Astrocyte (in vitro differentiated cells and primary cell): Measurements from ENCODE around the gene SAMM50.

ENCODE experiments used
- CTCF ChIP-seq: IDR thresholded peaks from 2 replicates; pipeline ENCODE4 v1.5.1; 2011; ENCODE audit warnings: low read depth, mild to moderate bottlenecking, inconsistent platforms, low read length, moderate library complexity; ENCODE audit not compliant: insufficient read depth
- EZH2 ChIP-seq: IDR thresholded peaks from 2 replicates; pipeline ENCODE4 v1.6.1; 2012; ENCODE audit warnings: mild to moderate bottlenecking, low read length, inconsistent platforms; ENCODE audit not compliant: insufficient read depth

- no peak for TF ChIP-seq CTCF
- TF ChIP-seq EZH2: no peak
These were observed 3.3 kb upstream of the SAMM50 start for GRCh38 chr22:43951966-43952365.
